SHP77 (cell line): Measurements from ENCODE around the gene CDC45.

ENCODE experiments used
- DNase-seq, 2 experiments: peaks; one replicate each; lab custom pipeline; 2025; lab: John Stamatoyannopoulos, UW

The CDC45 gene

DNA sequence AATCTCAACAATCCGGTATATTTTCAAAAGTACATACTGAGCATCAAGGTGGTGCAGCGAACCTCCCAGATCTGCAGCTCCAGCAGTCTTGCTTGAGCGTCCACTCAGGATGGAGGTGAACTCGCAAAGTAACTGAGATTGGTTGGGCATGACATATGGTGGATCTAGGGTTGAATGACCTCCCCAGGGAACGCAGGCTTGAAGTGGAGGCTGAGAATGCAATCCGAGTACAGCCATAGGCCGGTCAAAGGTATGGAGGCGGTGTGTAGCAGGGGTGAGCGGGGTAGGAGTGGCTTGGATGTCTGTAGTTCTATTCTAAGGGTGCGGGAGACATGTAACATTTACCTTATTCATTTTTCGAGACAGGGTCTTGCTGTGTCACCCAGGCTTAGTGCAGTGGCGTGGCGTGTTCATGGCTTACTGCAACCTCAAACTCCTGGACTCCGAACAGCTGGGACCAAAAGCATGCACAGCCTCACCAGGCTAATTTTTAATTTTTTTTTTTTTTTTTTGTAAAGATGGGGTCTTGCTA is 31.6 kb upstream of the CDC45 start:
- DNase-seq, result peak; percentile 23 to 48

DNA sequence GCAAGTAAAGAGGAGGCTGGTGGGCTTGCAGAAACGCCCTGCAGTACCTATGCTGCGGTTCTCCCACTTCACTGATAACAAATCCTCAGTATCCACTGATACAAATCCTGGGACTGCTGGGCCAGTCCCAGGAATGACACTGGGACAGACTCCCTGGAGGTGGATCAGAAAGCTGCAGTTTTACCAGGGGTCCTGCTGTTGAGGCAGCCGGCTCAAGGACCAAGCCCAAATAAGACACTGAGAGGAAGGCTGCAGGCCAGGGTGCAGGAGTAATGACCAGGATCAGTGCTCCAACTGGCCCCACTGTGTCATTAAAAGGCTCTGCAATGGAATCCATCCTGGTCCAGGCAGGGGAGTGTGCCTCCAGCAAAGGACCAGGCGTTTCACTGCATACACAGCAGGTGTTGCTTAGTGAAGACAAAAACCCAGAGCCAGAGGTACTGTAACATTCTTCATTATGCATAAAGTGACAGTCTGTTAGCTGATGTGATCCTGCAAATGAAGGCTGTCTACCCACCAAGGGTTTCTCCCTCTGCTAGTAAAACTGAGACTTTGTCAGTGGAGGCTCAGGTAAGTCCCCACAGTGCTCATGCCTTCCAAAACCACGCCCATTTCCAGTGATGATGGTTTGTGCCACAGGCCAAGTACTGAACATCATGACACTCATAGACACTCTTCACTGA is 30.8 kb upstream of the CDC45 start:
- DNase-seq, result no peak

DNA sequence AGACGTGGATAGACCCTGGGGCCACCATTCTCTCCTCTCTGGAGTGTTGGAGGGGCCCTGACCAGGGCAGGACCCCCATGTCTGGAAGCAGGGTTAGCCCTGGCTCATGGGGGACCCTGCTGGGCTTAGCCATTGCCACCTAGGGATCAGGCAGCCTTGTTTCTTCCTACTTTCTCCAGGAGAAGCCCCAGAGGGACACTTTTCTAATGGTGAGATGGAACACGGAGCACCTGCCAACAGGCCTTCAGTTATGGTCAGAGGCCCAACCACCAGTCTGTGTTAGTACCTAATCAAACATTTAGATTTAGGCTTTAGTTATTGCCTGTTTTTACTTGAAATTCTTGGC is 30.3 kb upstream of the CDC45 start:
- DNase-seq, result no peak

DNA sequence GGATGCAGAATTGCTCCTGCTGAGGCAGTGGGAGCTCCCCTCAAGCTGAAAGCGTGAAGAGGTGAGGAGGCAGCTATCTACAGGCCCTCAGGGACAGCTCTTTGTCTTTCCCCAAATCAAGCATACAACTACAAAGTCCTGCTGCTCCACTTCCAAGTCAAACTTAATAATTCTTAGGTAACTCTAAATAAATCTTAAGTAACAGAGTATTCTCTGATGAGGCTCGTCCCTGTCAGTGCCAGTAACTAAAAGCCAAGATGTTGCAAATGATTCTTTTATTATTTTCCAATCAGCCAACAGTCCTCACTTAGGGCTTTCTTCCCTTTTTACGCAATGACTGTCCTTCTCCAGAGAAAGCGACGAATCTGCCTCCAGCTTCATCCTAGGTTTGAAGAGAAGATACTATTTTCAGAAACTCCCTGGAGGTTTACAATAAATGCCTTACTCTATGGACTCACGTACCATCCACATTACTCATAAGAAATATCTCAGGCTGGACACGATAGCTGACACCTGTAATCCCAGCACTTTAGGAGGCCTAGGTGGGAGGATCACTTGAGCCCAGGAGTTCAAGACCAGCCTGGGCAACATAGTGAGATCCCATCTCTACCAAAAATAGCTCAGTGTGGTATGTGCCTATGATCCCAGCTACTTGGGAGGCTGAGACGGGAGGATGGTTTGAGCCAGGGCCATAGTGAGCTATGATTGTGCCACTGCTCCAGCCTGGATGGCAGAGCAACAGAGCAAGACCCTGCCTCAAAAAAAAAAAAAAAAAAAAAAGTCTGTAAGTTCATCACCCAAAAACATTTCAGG is 29.2 kb upstream of the CDC45 start:
- no peak for DNase-seq

DNA sequence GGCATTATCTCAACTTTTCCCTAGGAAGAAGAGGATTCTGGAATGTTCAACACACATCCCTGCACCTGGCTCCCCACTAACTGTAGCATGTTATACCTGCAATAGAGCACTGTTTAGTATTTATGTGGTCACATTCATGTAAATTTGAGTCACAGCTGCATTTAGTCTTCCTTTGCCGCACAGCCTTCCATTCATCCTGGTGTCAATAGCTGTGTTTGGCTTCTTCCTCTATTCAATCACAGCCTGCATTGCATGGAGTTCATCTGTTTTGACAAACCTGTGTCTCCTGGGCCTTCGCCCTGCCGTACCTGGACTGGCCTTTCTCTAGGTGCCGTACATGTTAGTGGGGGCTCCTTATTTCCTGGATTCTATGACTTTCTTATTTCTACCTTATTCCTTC is 28.1 kb upstream of the CDC45 start:
- DNase-seq, result no peak

DNA sequence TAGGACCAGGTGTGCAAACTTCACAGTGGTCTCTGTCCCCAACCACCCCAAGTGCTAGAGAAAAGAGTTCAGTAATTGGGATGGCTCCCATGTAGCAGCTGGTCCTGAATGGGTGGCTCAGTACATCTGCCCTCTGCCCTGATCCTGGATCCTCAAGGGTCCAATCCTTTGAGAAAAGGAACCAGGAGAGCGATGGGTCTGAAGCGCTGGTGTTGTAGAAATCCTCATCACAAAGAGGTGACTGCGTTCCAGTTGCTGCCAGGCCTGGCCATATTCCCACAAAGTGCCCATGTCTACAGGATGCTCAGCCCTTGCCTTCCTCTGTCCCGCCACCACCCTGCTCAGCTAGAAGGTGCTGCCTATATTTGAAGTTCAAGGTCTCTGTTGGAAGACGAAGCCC is 26.0 kb upstream of the CDC45 start:
- DNase-seq, result no peak

DNA sequence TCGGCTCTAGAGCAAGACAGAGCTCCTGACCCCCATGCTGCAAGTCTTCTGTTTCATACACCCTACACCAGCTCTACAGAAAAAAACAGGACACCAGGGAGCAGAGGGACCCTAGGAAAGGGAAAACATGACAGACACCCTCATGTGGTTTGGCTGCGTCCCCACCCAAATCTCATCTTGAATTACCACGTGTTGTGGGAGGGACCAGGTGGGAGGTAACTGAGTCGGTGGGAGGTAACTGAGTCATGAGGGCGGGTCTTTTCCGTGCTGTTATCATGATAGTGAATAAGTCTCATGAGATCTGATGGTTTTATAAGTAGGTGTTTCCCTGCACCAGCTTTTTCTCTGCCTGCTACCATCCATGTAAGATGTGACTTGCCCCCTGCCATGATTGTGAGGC is 25.6 kb upstream of the CDC45 start:
- DNase-seq, result no peak

DNA sequence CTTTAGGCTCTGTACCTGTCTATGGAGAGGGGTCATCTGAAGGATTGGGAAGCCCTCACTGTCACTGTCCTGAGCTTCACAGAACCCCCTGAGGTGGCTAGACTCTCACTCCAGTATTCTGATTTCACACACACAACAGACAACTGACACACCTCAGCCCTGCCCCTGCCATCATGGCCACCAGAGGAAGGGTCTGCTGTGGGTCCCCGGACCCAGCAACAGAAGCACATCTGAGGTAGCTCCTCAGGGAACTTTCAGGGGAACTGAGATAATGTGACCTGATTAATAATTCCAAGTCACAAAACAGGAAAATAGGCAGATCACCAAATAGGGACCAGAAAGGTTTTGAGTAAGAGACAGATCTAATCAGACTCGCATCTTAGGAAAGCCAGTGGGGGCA is 24.7 kb upstream of the CDC45 start:
- DNase-seq, result no peak

DNA sequence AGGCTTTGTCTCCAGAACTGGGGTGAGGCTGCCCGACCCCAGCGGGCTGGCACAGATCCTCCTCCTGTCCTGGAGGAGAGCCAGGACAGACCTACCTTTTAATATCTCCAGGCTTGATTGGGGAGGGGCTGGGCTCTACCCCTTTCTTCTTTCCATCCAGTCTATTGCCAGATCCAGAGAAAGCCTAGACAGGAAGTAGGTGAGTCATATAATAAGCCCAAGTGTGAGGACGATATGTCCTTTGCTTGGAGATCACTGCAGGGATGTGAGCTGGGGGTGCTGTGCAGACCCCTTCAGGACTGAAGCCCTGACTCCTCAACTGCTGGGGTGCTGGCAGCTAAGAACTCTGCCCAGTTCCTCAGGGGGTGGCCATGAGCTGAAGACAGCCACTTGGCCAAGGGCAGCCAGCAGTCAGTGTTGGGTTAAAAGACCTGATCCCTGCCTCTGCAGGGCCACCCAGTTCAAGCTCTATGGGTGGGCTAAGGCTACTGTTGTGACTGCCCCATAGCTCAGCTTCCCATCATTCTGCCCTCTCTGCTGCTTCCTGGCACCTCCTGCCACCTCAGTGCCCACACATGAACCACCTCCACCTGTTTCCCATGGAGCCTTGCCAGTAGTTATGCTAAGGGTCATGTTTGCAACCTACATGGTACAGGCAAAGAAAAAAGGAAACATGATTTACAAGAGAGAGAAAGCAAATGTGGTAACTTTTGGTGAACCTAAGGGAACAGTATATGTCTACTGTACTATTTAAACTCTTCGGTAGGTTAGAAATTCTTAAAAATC is 23.9 kb upstream of the CDC45 start:
- DNase-seq, result no peak

DNA sequence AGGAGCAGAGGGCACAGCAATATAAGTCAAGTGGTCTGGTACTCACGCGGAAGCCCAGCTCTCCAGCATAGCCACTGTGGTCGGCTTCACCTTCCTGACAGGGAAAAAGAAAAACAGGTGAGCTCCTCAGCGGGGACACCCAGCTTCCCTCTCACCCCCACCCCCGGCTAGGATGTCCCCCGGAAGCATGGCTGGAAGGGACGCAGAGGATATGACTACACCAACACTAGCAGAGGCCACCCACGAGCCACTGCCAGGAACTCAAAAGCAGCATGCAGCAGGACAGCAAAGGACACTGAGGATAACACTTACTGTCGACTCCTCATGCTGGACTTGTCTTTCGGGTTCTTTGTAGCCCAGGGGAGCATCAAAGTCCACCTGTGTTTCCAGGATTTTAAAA is 23.2 kb upstream of the CDC45 start:
- DNase-seq, result no peak

DNA sequence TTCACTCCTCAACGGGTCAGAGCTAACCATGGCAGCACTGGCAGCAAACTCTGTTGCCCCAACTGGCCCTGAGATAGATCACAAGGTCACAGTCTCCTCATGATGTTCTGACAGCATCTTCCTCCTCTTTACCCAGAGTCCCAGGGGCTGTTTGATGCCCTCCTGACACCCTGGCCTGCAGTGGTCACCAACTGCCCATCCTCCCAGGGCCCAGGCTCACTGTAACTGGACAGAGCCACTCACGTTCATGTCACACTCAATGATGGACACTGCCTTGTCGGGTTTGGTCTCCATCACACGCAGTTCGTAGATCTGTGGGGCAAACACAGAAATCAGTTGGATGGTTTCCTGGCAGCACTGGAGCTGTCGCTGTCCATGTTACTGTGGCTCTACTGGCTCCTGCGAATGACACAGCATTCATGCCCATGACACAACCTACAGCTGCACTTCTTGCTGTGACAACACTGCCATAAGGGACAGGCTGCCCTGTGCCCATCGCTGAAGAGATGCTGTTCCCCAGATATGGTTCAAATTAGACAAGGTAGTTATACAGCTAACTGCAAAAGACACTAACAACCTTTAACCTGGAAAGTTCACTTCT is 21.8 kb upstream of the CDC45 start:
- no peak for DNase-seq

DNA sequence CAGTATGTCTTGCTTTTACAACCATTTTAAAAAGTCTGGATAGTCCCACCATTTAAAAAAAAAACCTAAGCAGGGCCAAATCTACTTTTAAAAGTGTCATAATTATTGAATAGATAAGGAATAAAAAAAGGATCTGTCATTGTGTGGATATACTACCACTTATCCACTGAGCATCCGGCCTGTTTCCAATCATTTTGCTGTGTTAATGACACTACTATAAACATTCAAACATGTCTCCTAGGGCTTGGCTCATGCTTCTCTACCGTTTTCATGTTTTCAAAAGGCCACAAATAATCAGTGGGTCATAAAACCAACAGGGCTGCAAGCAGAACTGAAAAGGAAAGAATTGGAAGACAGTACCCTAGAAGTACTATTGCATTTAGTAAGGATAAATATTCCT is 19.7 kb upstream of the CDC45 start:
- DNase-seq, result no peak

DNA sequence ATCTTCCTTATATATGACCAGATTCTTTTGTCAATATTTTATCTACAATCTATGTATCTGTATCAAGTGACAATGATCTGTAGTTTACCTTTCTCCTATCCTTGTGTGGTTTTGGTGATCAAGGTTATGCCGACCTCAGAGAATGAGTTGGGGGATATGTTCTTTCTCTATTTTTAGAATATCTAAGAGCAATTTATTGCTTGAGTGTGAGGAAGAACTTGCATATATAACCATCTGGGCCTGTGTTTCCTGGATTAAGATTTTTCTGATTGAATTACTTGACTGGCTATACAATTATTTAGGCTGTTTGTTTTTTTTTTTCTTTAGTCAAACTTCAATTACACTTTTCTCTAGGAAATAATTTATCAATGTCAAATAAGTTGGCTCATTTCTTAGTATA is 18.2 kb upstream of the CDC45 start:
- no peak for DNase-seq

DNA sequence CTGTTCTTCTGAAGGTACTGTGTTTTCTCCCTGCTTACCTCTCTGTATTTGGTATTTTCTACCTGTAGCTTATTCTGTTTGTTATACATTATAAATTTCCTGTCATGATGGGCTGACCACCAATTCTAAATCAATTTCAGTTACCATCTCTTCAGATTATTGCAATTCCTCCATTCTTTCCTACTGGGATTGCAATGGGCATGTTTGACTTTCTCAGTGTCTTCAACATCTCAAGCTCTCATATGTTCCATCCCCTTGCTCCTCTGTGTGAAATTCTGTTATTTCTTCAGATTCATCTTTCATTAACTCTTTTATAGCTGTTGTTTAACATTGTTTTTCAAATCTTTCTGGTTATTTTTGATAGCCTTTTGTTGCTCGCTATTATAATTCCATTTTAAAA is 16.7 kb upstream of the CDC45 start:
- no peak for DNase-seq

DNA sequence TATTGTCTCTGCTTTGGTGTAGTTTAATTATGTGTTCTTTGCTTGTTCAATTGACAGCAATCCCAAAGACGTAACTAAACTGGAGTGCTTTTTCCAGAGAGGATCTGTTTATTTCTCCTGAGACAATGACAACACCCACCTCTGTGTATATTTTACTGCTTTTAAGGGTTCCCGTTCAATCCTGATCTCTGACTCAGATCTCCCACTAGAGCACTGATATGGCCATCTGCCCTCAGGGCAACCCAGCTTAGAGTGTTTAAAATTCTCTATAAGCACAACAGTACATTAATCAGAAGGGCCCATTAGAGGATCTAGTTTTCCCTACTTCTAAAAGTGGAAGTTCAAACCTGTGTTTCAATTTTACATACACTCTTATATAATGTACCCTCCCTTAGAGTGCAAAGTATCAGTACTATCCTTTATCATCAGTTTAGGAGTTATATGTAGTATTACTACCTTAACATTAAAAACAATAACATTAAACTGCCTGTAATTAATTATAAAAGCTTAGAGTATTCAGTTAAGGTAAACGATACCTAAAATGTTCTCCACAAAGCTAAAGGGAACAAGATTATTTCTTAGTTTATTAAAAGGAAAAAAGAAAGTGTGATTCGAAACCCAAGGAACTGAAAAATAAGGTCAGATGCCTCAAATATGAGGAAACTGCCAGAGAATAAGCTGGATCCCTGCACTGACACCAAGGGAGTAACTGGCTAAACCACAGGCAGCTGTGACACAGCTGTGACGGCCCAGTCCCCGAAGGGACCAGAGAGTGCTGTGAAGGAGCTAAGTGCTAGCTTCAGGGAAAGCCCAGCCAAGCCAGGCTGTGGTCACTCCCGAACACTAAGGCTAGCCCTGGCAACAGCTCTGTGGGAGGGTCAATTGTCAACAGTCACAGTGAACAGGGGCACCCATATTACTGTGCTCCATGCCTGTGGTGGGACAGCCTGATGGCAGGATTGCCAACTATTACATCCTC is 15.9 kb upstream of the CDC45 start:
- DNase-seq, result no peak

DNA sequence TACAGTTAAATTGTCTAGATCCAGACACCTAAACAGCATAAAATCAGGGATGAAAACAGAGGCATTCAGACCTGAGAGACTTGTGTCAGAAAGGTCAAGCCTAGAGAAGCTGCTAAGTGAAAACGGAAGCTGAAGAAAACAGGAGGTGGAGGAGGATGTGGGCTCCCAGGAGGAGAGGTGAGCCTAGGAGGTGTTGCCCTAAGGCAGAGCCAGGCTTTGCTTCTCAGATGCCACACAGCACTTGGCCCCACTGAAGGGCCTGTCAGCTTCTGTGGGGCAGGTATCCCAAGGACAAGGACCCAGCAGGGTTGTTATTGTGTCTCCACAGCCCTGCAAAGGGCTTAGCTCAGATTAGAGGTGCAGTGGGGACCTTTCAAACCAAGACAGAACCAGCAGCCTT is 15.2 kb upstream of the CDC45 start:
- DNase-seq, result no peak

DNA sequence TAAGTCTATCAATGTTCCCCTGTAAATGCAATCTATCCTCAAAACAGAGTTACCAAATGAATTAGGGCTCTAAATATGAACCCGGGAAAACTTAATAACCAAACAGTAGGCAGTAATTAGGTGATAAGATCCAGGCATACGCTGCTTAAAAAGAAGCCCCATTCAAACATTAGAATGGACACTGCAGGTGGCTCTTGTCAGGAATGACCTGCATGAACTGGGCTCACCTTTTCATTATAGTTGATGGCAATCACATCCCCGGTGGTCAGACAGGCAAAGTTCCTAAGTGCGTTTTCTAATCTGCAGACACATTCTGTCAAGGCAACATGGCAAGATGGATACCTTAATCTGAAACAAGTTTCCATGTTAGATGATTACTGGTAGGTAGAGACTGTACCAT is 14.7 kb upstream of the CDC45 start:
- no peak for DNase-seq

DNA sequence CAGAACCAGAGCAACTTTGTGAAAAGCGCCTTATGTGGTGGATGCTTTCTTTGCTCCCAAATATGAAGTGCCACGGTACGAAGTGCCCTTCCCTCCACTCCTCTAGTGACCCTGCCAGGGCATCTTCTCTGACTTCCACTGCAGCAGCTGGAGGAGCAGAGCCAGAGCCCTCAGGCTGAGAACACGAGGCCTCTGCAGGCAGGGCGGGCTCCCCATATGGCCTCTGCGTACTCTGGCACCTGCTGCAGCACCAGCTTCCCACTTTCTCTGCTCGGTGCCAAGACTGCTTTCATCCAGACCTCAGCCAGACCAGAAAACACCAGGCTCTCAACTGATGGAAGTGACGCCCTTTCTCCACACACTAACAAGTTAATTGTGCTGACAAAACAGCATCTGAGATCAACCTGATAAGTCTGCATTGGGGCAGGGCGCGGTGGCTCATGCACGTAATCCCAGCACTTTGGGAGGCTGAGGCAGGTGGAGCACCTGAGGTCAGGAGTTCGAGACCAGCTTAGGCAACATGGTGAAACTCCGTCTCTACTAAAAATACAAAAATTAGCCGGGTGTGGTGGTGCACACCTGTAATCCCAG is 13.5 kb upstream of the CDC45 start:
- DNase-seq, result no peak

DNA sequence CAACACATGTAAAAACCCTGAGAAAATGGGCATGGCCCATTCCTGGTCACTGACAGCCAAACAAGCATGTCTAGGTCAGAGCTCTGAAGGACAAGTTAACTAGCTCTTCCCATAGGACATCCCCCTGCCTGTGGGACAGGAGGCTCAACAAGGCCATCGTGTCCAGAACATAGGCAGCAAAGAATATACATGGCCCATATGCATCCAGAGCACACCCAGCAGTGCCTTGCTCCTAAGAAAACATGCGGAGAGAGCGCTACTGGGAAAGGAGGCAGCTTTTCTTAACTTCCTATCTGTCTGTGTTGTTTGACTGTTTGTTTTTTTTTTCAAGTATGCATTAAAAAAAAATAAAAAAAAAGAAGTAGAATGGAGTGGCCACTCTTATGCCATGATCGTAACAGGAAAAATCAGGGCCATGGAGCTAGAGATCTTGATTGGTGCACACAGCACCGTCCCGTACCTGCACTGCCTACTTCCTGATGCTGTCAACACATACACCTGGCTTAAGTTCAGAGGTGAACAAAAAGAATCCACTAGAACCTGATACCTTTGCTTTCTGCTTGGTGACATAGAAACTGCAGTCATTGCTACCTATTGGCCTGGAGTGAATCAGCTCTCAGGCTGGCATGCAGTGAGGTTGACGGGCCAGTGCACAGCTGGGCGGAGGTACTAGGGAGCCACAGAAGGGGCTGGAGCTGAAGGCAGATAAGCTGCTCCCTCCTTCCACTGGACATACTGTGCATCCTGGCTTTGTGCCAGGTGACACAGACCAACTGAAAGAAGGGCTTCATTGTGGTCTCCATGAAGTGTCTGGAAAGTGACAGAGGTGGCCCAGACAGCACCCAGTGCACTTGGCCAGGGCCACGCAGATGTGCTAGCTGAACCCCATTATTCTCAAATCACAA is 12.6 kb upstream of the CDC45 start:
- DNase-seq, result no peak

DNA sequence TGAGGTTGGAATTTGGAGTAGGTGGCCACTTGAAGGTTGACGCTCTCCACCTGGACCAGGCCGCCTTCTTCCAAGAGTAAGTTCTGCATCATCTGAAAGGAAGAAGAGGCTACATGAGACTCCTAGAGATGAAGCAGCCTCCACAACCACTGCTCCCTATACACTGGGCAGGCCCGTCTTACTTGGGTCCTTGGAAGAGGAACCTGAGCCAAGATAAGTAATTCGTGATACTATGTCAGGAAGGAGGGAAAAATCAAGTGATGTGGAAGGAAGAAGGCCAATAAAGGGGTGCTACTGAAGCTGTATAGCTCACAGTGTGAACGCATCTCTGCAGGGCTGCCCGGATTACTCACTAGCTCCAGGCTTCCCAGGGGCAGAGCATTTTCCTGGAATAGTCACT is 11.8 kb upstream of the CDC45 start:
- DNase-seq, result no peak
